Measurements from ENCODE around the gene LRP1.

The LRP1 gene

GRCh38 chr12:57235017-57235727, 106.9 kb downstream of the LRP1 start:
- TF ChIP-seq FOXP2 (optimal IDR thresholded peaks at IDR 0.05; ENCODE audit: borderline replicate concordance, extremely low read depth, extremely low read length, insufficient read depth) (no peak), TAF1 (IDR thresholded peaks at IDR 0.05; ENCODE audit: borderline replicate concordance, insufficient read depth, low read length) (no peak), POLR2AphosphoS5 (IDR thresholded peaks at IDR 0.05; ENCODE audit: low read depth, low read length) (peak; percentile 17; the same call in 1 of the 2 replicates), REST (IDR thresholded peaks at IDR 0.05; ENCODE audit: insufficient read depth in 1 of 2, low read depth in 2 of 2, low read length in 2 of 2) (no peak)

- TF ChIP-seq REST (IDR thresholded peaks at IDR 0.05; ENCODE audit: insufficient read depth in 1 of 2, low read depth in 2 of 2, low read length in 2 of 2) (no peak), SIN3A (IDR thresholded peaks at IDR 0.05; ENCODE audit: borderline replicate concordance, insufficient read depth, low read length) (no peak), POLR2AphosphoS5 (IDR thresholded peaks at IDR 0.05; ENCODE audit: low read depth, low read length) (no peak; the same call in none of the 2 replicates), FOXP2 (optimal IDR thresholded peaks at IDR 0.05; ENCODE audit: borderline replicate concordance, extremely low read depth, extremely low read length, insufficient read depth) (no peak)
Observed at GRCh38 chr12:57235728-57236131, 107.4 kb downstream of the LRP1 start.

- no peak for TF ChIP-seq REST (IDR thresholded peaks at IDR 0.05; ENCODE audit: insufficient read depth in 1 of 2, low read depth in 2 of 2, low read length in 2 of 2)
- no peak for TF ChIP-seq SIN3A (IDR thresholded peaks at IDR 0.05; ENCODE audit: borderline replicate concordance, insufficient read depth, low read length)
- no peak for TF ChIP-seq FOXP2 (optimal IDR thresholded peaks at IDR 0.05; ENCODE audit: borderline replicate concordance, extremely low read depth, extremely low read length, insufficient read depth)
- TF ChIP-seq TAF1 (IDR thresholded peaks at IDR 0.05; ENCODE audit: borderline replicate concordance, insufficient read depth, low read length), result no peak
- peak; percentile 61 for TF ChIP-seq POLR2AphosphoS5 (IDR thresholded peaks at IDR 0.05; ENCODE audit: low read depth, low read length)
Observed at GRCh38 chr12:57236201-57236924, 108.1 kb downstream of the LRP1 start.

- TF ChIP-seq POLR2AphosphoS5 (IDR thresholded peaks at IDR 0.05; ENCODE audit: low read depth, low read length) (no peak), FOXP2 (optimal IDR thresholded peaks at IDR 0.05; ENCODE audit: borderline replicate concordance, extremely low read depth, extremely low read length, insufficient read depth) (no peak), REST (IDR thresholded peaks at IDR 0.05; ENCODE audit: insufficient read depth in 1 of 2, low read depth in 2 of 2, low read length in 2 of 2) (no peak), TAF1 (IDR thresholded peaks at IDR 0.05; ENCODE audit: borderline replicate concordance, insufficient read depth, low read length) (no peak), SIN3A (IDR thresholded peaks at IDR 0.05; ENCODE audit: borderline replicate concordance, insufficient read depth, low read length) (no peak)
Observed at GRCh38 chr12:57236925-57237595, 108.8 kb downstream of the LRP1 start.

Data from PFSK-1 (cell line).